ENCODE data around the gene ALDH8A1.

Gene ALDH8A1, protein sequence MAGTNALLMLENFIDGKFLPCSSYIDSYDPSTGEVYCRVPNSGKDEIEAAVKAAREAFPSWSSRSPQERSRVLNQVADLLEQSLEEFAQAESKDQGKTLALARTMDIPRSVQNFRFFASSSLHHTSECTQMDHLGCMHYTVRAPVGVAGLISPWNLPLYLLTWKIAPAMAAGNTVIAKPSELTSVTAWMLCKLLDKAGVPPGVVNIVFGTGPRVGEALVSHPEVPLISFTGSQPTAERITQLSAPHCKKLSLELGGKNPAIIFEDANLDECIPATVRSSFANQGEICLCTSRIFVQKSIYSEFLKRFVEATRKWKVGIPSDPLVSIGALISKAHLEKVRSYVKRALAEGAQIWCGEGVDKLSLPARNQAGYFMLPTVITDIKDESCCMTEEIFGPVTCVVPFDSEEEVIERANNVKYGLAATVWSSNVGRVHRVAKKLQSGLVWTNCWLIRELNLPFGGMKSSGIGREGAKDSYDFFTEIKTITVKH

DNA sequence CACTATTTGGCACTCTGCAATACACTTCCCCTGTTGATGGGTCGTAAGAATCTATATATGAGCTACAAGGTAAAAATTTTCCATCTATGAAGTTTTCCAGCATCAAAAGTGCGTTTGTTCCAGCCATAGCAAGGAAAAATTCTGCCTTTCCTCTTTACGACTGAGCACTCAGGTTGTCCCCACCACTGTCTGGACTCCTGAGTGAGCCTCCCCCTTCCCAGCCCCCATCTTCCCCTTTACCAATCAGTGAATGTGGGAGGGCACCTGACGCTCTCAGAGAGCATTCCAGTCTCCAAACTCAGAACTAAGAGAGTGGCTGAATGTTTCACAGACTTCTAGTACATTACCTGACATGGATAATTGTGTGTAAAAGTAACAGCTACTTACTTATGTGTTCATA, at the start of gene ALDH8A1:
TSS of gene ALDH8A1 (minus strand) at position 175 of the 400 bp plus-strand sequence. CDS start at position 127, 48 bp downstream.
- DNase-seq, result no peak

DNA sequence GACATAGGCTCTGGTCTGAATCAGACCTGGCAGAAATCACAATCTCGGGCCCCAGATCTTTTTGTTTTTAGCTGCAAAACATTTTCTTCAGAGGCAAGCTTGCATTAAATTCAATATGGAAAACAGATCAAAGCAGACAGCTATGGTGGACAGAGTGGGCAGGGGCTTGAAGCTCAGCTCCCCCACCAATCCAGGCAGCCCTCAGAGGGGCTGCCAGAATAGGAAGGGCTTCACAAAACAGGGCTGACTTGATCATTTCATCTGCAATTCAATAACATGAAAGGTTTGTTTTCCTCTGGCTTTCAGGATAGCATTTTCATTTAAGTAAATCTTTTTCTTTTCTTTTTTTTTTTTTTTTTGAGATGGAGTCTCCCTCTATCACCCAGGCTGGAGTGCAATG, 49.2 kb upstream of the ALDH8A1 start:
- no peak for DNase-seq

DNA sequence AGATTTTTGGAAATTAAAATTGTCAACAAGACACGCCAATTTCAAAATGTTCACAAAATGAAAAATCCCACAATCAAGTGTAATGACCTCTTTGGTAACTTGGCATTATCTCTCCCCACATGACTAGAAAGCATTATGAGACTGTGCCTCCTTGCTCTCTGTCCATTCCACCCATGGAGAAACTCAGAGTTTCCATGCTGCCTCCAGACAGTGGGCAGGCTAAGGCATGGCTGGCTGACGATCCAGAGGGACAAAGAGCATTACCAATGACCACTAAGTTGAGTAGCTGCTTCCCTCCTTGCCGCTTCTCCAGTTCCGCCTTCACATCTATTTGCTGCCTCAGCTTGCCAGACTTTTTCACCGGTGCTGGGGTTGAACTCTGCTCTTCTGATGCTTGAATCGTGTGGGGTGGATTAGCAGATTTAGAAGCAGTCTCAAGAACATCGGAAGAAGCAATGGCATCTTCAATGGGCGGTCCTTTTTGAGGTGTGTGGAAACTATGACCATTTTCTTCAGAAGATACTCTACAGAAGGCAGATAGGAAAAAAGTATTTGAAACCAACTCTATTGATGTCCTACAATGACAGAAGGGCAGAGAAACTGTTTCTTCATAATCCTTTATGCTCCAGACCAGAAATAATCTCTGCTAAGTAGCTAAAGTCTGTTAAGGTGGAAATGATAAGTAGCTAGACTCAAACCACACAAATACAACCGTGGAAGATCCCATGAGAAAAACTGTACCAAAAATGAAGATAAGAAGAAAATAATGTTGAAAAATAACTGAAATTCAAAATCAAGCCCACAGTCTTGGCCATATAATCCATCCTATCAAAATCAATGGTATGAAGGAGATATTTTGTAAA, 47.5 kb upstream of the ALDH8A1 start:
- DNase-seq, result no peak

DNA sequence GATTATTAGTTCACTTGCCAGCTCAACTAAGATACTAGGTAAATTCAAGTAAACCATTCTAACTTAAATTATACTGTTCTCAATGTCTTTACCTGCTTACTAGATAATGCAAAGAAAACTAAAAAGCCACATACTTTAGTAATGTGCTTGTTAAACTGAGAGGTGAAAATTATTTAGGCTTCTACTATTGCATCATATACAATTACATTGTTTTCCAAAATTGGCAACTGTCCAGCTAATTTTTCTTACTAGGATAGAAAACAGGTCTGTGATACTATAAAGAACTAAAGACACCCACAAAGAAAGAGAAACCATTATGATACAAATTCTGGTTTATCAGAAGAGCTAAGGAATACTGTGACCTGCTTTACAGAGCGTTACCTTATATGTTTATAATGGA, 45.6 kb upstream of the ALDH8A1 start:
- no peak for DNase-seq

DNA sequence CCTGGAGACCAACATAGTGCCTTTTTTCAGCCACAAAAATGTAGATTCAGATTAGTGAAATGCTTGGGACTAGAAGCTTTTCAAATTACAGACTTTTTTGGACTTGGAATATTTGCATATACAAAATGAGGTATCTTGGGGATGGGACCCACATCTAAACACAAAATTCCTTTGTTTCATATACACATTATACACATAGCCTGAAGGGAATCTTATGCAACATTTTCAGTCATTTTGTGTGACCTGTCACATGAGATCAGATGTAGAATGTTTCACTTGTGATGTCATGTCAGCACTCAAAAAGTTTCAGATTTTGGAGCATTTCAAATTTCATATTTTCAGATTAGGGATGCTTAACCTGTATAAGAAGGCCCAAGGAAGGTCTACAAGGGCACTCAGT, 44.5 kb upstream of the ALDH8A1 start:
- no peak for DNase-seq

DNA sequence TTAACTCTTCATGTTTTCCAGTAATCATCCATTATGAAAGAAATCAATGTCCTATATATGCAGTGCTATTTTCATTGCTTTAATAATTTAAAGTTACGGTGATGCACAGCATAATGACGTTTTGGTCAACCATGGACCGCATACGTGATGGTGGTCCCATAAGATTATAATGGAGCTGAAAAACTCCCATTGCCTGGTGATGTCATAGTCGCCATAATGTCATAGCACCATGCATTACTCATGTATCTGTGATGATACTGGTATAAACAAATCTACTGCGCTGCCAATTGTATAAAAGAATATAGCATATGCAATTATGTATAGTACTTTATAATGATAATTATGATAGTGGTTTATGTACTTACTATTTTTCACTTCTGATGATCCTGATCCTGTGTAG, 42.3 kb upstream of the ALDH8A1 start:
- no peak for DNase-seq

DNA sequence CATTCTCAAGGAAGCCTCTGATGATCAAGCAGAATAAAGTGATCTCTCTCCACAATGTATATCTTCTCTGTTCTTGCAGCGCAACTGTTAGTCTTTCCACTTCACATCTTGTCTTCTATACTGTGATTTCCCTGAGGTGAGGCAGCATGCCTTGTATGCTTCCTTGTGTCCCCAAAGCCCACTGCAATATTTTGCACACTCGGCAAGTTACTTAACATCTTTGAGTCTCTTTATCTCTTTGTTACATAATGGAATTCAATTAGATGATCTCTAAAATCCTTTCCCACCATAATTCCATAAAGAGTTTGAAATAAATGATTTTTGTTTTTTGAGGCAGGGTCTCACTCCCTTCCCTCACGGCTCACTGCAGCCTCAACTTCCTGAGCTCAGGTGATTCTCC, 40.4 kb upstream of the ALDH8A1 start:
- no peak for DNase-seq

DNA sequence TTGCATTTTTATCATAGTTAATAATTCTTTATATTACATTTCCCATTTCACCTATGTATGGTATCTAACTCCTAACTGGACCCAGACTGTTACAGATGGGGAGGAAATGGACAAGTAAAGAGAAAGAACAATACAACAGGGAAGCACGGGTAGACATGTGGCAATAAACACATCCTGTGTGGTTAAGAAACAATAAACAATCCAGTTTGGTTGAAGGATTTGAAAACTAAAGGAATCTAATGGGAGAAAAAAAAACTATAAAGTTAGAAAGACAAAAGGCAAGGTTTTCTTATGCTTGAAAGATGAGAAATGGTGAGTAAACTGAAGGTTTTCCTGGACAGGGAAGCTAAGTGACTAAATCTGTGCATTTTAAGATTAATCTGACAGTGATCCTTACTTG, 34.9 kb upstream of the ALDH8A1 start:
- DNase-seq, result no peak

DNA sequence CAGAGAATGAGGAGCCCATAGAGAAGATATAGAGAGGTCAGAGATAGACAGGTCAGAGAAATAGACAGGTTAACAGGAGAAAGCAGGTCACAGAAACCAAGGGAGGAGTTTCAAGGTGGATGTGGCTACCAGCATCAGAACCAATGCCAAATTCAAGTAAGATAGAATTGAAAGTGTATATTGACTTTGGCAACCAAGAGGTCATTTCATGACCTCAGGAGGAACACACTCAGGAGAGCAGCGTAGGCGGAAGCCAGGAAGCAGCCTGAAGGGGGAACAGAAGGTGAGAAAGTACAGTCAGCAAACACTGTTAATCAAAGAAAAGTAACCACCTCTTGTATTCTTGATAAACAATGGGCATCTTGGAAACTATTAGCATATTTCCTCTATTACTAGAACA, 33.9 kb upstream of the ALDH8A1 start:
- no peak for DNase-seq

DNA sequence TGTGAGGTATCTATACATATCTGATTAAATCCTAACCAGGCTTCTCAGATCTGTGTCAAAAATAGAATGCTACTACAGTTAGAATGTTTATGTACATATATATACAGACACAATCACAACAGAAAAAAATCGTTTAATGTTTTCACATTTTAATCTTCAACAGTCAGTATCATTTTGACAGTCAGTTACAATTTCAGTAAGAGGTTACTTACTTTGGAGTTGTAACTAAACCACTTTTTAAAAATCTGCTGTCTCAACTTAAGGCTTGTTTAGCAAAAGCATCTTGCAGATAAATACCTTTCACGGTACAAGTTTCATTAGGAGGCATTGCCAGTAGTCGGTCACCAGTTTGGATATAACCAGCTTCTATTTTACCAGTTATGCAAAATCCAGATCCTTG, 32.3 kb upstream of the ALDH8A1 start:
- no peak for DNase-seq

DNA sequence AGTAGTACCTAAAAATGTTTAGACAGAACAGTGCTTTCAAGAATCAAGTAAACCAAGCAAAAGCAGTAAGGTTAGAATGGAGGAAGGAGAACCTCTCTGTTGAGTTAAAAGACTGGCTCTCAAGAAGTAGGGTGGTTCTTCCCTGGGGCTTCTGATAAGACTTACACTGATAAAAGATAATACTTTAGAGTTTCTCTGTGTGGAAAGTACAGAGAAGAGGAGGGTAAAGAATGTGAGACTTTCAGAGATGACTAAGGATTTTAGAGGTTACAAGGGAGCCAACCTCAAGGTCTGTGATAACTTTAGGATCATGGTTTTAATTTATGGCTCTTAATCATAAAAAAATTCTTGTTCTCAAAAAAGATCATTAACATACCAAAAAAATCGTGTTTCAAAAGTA, 30.9 kb upstream of the ALDH8A1 start:
- no peak for DNase-seq

DNA sequence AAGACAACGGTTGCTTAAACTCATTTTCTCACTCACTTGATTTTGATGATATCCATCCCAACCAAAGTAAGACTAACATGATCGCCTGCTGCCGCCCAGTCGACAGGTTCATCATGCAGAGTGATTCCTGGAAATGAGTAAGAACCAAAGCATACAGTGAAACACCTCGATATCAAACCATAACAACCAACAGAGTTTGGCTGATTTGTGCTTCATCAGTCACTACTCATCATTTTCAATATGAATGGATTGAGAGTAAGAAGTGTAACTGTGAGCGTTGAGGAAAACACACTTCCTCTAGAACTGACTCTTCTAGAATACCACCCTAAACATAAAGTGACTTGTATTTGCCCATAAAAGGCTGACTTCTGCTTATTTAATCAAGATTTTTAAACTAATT, 29.2 kb upstream of the ALDH8A1 start:
- no peak for DNase-seq

DNA sequence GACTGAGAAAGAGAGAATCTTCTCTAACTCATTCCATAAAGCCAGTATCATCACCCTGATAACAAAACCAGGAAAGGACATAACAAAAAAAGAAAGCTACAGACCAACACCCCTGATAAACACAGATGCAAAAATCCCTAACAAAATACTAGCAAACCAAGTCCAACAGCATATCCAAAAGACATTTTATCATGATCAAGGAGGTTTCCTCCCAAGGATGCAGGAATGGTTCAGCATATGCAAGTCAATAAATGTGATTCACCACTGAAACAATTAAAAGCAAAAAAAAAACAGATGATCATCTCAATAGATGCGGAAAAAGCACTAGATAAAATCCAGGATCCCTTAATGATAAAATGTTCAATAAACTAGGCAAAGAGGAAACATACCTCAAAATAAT, 24.5 kb upstream of the ALDH8A1 start:
- no peak for DNase-seq

DNA sequence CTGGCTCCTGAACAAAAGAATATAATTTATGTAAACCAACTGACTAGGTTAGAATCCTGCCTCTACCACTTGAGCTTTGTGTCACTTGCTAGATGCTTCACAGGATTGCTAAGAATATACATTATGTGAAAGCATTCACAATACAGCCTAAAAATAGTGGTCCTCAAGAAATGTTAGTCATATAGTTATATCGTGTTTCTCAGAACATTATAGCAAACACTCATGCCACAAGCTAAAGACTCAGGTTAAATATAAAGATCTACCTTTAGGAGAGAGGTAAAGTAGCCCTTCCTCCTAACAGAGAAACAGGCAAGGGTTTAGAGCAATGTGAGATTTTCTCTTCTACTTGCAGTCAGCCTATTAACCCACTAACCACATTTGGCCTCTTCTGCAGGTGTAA, 17.8 kb upstream of the ALDH8A1 start:
- DNase-seq, result no peak

DNA sequence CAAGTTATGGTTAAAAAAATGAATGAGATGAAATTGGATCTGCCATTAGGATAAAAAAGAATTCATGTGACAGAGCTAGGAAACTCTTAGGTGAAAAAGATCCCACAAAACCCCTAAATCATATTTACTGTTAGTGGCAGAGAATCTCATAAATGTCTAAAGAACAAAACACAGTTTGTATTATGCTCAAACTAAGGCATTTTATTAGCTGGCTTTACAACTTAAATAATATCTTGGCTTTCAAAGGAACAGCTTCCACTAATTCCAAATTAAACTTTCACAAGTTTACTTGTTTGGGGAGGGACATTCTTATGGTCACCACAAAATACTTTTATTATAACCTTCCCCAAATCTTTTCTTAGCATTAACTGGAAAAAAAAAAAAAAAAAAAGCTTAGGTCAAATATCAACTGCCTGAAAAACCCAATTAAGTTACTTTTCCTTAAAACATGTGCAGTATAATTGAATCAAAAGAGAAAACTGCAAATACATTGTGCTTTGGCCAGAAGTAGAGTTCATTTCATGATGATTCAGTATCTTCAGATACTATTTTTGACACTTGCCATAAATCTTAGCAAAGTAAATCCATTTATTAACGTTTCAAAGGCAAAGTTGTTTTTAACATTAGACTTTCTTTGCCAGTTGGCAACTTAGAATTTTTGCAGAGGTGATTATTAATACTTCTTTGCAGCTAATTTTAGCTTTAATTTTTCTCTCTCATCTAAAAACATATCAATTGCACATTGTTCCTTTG, 14.7 kb upstream of the ALDH8A1 start:
- DNase-seq, result no peak

DNA sequence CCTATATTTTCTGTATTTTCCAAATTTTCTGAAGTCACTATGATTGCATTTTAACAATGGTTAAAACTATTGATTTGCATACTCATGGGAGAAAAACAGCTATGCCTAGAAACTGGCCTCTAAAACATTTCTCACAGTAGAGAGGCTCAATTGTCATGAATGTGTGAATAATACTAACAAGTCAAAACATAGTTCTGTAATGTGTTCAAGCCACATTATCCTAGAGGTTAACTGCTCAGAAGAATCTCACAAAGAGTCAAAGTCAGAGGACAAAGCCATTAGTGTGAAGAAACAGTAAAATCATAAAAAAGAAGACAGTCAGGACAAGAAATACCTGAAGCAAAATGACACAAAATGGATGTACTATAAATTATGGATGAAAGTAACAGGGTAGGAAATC, 12.5 kb upstream of the ALDH8A1 start:
- DNase-seq, result no peak

DNA sequence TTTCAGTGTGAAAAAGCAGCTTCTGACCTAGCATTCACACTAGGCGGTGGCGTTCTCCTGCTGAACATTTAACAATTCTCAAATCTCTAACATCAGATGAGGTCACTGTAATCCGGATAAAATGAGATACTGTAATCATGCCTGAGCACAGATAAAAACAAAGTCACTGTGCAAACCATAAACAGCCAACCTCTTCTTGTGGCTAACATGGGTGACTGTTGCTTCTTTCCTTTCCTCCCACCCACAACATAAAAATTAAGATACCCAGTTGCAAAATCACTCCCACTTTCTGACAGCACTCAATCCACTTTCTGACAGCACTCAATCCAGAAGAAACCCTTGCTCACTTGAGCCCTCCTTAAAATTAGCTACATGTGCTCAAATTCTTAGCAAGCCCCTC, 11.5 kb upstream of the ALDH8A1 start:
- DNase-seq, result no peak

DNA sequence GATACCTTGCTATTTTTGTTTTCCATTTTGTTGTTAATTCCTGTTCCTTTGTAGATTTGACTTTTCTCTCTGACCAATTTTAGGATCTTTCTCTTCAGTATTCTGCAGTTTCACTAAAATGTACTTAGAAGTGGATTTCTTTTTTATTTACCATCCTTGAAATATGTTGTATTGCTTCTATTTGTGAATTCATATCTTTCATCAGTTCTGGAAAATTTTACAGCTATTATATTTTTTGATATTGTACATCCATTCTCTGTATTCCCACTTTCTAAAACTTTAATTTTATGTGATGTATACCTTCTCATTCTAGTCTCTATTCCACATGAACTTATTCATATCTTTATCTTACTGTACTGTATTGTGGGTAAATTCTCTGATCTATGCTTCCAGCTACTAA, 9.7 kb upstream of the ALDH8A1 start:
- DNase-seq, result no peak

DNA sequence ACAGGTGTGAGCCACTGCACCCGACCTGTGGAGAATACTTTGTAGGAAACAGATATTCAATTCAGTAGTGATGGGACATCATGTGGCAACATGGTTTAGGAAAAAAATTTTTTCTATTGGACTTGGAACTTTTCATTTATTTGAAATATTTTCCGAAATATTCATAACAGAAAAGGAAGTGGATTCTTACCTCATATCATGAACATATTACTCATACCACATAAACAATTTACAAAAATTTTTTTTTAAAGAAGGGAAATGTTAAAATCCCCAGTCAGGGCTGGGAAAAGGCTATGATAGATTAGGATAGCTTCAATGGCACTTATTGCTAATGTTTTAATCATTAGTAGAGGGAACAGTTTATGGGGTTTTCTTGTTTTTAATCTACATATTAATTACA, 6.8 kb upstream of the ALDH8A1 start:
- DNase-seq, result no peak

DNA sequence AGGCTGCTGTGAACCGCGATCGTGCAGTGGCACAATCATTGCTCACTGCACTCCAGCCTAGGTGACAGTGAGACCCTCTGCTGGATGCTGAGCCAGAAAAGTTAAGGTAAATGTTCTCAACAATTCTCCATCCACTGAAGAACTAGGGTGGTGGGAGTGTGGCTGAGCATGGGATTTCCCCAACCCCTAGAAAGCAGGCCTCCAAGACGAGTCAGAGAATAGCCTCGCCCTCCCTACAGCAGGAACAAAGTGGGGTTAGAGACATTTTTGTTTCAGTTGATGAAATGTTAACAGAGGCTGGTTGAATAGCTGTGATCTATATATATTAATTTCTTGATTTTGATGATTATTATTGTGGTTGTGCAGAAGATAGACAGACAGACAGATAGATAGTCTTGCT, 6.1 kb upstream of the ALDH8A1 start:
- no peak for DNase-seq

DNA sequence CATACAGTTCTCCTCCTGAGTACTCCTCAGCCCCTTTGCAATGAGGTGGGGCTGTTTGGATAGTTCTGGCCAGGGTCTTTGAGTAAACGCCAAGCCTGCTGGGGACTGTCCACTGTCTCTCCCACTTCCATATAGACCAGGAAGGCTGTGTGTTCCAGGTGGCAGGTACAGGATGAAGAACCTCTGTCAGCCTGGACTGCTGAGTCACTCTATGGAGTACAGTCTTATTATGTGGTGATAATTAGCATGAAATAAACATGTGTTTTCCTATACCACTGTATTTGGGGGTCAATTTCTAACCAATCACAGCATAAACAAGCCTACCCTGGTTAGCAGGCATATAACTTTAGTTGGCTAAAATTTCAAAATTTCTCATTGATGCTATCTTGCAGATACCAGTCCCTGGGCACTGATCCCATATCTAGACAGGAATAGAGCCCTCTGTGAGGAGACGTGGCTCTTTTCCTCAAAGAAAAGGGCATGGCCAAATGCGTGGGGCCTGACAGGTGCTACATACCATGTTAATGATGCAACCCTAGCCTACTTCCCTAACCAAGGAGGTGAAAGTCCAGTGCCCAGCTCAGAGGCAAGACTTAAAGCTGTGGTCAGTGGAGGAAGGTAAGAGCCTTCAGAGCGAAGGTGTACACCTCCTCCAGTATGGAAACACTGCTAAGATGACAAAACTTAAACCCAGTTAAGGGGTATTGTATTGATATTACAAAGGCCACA, 4.5 kb upstream of the ALDH8A1 start:
- DNase-seq, result no peak

DNA sequence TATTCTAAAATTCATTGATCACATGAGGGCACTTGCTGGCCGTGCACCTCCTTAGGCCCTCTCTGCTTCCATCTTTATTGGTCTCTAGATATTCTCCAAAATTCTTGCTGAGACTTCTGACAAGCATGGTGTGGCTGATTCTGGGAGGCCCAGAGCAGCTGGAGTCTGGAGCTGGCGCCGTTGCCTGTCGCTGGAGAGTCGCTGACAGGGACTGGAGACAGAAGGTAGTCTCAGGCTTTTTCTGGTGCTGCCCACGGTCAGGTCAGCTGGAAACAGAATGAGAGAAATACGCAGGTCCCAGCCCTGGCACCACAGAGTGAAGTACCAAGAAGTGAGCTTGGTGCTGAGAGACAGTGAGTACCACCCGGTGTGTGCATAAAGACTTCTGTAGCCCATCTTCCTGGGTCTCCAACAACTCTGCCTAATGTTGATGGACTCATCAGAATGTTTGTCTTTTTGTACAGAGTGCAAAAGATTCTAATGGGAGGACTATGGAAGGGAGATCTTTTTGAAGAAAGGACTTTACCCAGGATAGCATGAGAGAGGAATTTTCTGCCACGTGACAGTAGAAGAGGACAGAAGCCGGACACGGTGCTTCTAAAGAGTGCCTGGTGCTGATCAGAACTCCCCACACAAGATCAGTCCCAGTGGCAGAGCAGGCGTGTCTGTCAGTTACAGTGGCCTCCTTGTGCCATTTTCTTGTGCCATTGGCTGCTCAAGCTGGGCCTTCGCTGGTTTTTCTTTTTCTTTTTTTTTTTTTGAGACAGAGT, 1.8 kb upstream of the ALDH8A1 start:
- DNase-seq, result no peak
